ELF-1 (cell line): ENCODE results near the gene ANKMY1.

Experiments used
- DNase-seq: peaks from one replicate; pipeline ENCODE4 v3.0.0-alpha.2; 2016; ENCODE audit warnings: low read depth, low spot score

ANKMY1 gene

GRCh38 chr2:240594511-240595380 is 37.0 kb upstream of the ANKMY1 start:
- no peak for DNase-seq

- no peak for DNase-seq
These were observed 36.1 kb upstream of the ANKMY1 start for GRCh38 chr2:240593703-240594451.

GRCh38 chr2:240593026-240593702 is 35.4 kb upstream of the ANKMY1 start:
- DNase-seq = no peak

- DNase-seq = no peak
These were observed 34.0 kb upstream of the ANKMY1 start for GRCh38 chr2:240591784-240592183.

- DNase-seq = no peak
These were observed 33.4 kb upstream of the ANKMY1 start for GRCh38 chr2:240591226-240591625.

GRCh38 chr2:240590681-240591111 is 32.9 kb upstream of the ANKMY1 start:
- no peak for DNase-seq

GRCh38 chr2:240589850-240590525 is 32.2 kb upstream of the ANKMY1 start:
- no peak for DNase-seq

- no peak for DNase-seq
These were observed 31.6 kb upstream of the ANKMY1 start for GRCh38 chr2:240589375-240589774.

GRCh38 chr2:240588669-240589068 is 30.9 kb upstream of the ANKMY1 start:
- no peak for DNase-seq

- no peak for DNase-seq
These were observed 30.3 kb upstream of the ANKMY1 start for GRCh38 chr2:240588006-240588655.

GRCh38 chr2:240586919-240587800 is 29.4 kb upstream of the ANKMY1 start:
- peak; percentile 46 for DNase-seq

- peak; percentile 97 for DNase-seq
These were observed 28.6 kb upstream of the ANKMY1 start, which contains the start of gene CAPN10 for GRCh38 chr2:240586198-240586918. Gene CAPN10 (plus strand): TSS chr2:240586734. CDS start chr2:240586912, 178 bp downstream.

GRCh38 chr2:240585681-240586197 is 28.0 kb upstream of the ANKMY1 start:
- DNase-seq = no peak

GRCh38 chr2:240585101-240585500 is 27.3 kb upstream of the ANKMY1 start:
- DNase-seq = no peak

- peak; percentile 84 for DNase-seq
These were observed 26.8 kb upstream of the ANKMY1 start for GRCh38 chr2:240584486-240585031.

GRCh38 chr2:240583774-240584173 is 26.0 kb upstream of the ANKMY1 start:
- DNase-seq = no peak

GRCh38 chr2:240582781-240583180 is 25.0 kb upstream of the ANKMY1 start:
- DNase-seq = no peak

GRCh38 chr2:240581811-240582210 is 24.0 kb upstream of the ANKMY1 start:
- DNase-seq = peak; percentile 60
